LNCAP (cell line): ENCODE results near the gene LMAN2.

ENCODE experiments used
- TF ChIP-seq, protein P1 (sequence below): fragments of 450-650 bp; IDR thresholded peaks from 2 replicates; pipeline ENCODE4 v1.5.1; 2017; ENCODE audit warnings: mild to moderate bottlenecking

The LMAN2 gene

DNA sequence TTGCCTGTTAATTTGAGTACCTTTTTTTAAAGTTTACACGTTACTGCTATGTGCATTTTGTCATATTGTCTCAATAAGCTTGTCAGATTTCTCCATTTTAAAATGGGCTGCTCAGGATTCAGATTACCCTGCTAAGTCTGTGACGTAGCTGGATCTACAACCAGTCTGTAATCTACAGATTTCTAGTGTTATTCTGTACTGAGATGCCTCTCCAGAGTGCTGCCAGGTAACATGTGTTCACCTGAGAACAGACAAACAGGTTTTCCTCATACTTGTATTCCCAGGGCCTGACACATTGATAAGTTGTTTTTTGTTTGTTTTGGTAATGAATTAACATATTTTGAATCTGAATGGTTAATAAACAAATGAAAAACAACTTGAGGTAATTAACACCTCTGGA is 63.3 kb downstream of the LMAN2 start:
- TF ChIP-seq, protein P1, sequence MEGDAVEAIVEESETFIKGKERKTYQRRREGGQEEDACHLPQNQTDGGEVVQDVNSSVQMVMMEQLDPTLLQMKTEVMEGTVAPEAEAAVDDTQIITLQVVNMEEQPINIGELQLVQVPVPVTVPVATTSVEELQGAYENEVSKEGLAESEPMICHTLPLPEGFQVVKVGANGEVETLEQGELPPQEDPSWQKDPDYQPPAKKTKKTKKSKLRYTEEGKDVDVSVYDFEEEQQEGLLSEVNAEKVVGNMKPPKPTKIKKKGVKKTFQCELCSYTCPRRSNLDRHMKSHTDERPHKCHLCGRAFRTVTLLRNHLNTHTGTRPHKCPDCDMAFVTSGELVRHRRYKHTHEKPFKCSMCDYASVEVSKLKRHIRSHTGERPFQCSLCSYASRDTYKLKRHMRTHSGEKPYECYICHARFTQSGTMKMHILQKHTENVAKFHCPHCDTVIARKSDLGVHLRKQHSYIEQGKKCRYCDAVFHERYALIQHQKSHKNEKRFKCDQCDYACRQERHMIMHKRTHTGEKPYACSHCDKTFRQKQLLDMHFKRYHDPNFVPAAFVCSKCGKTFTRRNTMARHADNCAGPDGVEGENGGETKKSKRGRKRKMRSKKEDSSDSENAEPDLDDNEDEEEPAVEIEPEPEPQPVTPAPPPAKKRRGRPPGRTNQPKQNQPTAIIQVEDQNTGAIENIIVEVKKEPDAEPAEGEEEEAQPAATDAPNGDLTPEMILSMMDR = no peak
